ENCODE data around the gene EPHA8.

GRCh38 chr1:22522221-22522743 is 41.0 kb upstream of the EPHA8 start:
- TF ChIP-seq, protein P1, sequence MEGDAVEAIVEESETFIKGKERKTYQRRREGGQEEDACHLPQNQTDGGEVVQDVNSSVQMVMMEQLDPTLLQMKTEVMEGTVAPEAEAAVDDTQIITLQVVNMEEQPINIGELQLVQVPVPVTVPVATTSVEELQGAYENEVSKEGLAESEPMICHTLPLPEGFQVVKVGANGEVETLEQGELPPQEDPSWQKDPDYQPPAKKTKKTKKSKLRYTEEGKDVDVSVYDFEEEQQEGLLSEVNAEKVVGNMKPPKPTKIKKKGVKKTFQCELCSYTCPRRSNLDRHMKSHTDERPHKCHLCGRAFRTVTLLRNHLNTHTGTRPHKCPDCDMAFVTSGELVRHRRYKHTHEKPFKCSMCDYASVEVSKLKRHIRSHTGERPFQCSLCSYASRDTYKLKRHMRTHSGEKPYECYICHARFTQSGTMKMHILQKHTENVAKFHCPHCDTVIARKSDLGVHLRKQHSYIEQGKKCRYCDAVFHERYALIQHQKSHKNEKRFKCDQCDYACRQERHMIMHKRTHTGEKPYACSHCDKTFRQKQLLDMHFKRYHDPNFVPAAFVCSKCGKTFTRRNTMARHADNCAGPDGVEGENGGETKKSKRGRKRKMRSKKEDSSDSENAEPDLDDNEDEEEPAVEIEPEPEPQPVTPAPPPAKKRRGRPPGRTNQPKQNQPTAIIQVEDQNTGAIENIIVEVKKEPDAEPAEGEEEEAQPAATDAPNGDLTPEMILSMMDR (IDR thresholded peaks at IDR 0.05), result no peak
- no peak for TF ChIP-seq EZH2 (IDR thresholded peaks at IDR 0.05)
- no peak for TF ChIP-seq EZH2phosphoT487 (IDR thresholded peaks at IDR 0.05)
